ENCODE data around the gene ACYP2. TPM values are rescaled to one million over a fixed set of nuclear protein-coding genes. Genes with fewer than 3 reads are reported as not detected.

The ACYP2 gene
- total RNA-seq, 1 experiment from 2014 or later = 9.2 TPM

DNA sequence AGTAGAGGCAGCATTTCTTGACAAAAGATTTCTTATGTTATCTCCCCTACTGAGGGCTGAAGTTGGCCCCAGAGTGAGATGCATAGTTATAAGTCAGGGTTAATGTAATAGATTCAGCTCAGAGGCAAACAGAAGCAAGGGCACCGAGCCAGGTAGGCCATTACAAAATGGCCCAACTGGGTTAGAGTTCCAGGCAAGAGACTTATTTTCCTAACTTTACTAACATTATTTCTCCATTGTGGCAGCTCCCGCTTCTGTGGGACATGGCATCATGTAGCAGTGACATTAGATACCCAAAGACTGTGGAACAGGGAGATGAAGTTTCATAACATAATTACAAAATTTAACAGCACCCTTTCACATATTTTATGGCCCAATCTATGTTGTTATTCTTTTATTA is 113.5 kb downstream of the ACYP2 start:
- Histone ChIP-seq H3K27me3 (replicated peaks) (no peaks in the 10 kb centered on the region), H3K4me3 (no peak overlapping the region), H3K9me3 (replicated peaks) (no peaks in the 10 kb centered on the region), H3K27ac (no peak overlapping the region), H3K36me3 (no peaks in the 10 kb centered on the region), H3K4me1 (replicated peaks) (peaks cover under 1% of the 10 kb centered on the region; the same call in 1 of the 2 replicates)
- DNase-seq (ENCODE audit: low read depth in 1 of 2, low spot score in 2 of 2) = no peak

DNA sequence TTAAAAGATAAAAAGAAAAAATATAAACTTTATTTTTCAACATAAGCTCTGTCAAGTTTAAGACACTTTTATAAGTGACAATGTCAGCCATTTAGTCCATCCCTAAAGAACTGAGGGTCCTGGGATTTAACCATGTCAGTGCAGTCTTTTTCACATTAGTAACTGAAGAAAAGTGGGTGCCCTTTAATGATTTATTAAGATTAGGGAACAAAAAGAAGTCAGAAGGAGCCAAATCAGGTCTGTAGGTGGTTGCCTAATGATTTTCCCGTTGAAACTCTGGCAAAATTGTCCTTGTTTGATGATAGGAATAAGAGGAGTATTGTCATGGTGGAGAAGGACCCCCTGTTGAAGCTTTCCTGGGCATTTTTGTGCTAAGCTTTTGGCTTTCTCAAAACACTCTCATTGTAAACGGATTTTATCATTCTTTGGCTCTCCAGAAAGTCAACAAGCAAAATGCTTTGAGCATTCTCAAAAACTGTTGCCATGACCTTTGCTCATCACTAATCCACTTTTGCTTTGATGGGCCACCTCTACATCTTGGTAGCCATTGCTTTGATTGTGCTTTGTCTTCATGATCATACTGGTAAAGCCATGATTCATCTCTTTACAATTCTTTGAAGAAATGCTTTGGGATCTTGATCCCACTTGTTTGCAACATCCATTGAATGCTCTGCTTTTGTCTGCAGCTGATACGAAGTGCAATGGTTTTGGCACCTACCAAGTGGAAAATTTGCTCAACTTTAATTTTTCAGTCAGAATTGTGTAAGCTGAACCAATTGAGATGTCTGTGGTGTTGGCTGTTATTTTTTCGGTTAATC is 118.6 kb downstream of the ACYP2 start:
- DNase-seq (ENCODE audit: low read depth in 1 of 2, low spot score in 2 of 2) = no peak
- no peaks in the 10 kb centered on the region for H3K9me3 ChIP-seq (replicated peaks)
- no peak overlapping the region for H3K4me3 ChIP-seq
- H3K27me3 ChIP-seq (replicated peaks) = no peaks in the 10 kb centered on the region
- peaks cover 8% of the 10 kb centered on the region for H3K4me1 ChIP-seq (replicated peaks)
- H3K27ac ChIP-seq = no peak overlapping the region
- no peaks in the 10 kb centered on the region for H3K36me3 ChIP-seq

DNA sequence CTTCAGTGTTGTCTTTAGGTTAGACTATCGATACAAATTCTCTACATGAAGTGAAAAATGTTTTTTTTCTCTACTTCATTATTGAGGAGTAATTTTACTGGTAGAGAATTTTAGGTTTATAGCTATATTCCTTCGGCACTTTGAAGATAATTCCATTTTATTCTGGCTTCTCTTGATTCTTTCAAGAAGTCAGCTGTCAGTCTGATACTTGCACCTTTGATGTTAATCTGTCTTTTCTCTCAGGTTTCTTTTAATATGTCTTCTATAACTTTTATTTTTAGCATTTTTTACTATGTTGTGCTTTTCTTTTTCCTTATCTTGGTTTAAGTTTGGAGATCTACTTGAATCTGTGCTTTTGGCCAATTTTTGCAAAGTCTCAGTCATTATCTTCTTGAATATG is 122.0 kb downstream of the ACYP2 start:
- Histone ChIP-seq H3K27ac (no peak overlapping the region), H3K4me1 (replicated peaks) (peaks cover 26% of the 10 kb centered on the region), H3K36me3 (no peaks in the 10 kb centered on the region), H3K4me3 (no peak overlapping the region), H3K27me3 (replicated peaks) (no peaks in the 10 kb centered on the region), H3K9me3 (replicated peaks) (no peaks in the 10 kb centered on the region)
- DNase-seq (ENCODE audit: low read depth in 1 of 2, low spot score in 2 of 2) = no peak

DNA sequence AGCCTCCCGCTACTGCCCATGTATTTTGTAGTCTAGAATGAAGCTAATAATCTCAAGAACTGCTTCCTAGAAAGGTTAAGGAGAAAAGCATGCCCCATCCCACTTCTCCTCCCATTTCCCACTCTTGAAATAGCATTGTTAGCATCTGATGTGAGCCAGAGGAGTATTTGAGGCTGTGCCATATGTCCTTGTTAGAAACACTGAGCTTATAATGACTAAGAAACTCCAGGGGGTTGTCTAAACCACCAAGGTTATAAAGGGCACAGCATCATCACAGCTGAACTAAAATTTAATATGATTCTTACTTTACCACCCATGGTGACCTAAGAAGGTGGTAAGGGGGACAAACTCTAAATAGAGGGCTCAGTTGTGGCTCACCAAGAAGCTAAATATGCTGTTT is 124.0 kb downstream of the ACYP2 start:
- Histone ChIP-seq H3K9me3 (replicated peaks) (no peaks in the 10 kb centered on the region), H3K27me3 (replicated peaks) (no peaks in the 10 kb centered on the region), H3K4me1 (replicated peaks) (peaks cover 21% of the 10 kb centered on the region), H3K27ac (peak overlapping the region; percentile 21), H3K36me3 (no peaks in the 10 kb centered on the region), H3K4me3 (no peak overlapping the region)
- DNase-seq (ENCODE audit: low read depth in 1 of 2, low spot score in 2 of 2) = peak in 1 of 2 experiments; percentile 58

DNA sequence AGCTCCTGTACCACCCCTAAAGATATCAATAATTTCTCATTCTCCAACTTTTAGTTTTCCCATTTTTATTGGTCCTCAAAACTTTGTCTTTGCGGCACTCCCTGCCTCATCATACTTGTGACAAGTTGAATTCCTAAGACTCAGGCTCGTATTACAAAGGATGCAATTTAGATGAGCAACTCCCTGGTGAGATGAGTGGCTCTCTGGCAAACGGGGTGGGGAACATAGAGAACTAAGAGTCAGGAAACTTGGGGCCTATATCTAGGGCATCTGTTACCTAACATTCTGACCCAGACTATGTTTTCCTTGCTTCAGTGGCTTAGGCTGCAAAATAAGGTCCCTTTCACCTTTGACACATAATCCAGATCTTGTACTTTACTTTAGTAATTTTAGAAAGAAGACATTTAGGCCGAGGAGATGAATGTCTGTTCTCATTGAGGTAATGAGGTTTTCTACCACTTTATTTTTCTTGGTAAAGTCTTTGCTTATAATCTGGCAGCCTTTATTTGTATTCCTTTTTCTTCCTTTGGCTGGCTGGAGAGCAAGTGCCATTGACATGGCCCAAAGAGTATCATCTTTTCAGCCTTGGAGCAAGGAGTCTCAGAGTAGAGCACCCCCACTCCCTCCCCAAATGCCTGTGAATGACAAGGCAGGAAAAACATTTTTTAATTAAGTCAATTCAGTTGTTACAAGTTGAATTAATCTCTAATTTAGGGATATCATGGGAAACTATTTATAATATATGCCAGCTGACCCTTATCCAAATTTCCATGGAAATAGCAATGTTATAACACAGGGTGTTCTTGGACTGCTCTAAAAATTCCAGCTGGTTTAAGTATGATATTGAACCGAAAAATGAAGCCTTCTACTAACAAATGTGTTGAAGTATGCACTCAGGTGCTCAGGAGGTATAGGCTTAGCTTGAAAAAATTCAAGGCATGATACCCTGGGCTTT is 125.4 kb downstream of the ACYP2 start:
- H3K27me3 ChIP-seq (replicated peaks) = no peaks in the 10 kb centered on the region
- H3K4me3 ChIP-seq = no peak overlapping the region
- no peaks in the 10 kb centered on the region for H3K9me3 ChIP-seq (replicated peaks)
- peaks cover 31% of the 10 kb centered on the region for H3K4me1 ChIP-seq (replicated peaks)
- H3K27ac ChIP-seq = no peak overlapping the region
- H3K36me3 ChIP-seq = no peaks in the 10 kb centered on the region
- no peak for DNase-seq (ENCODE audit: low read depth in 1 of 2, low spot score in 2 of 2)

DNA sequence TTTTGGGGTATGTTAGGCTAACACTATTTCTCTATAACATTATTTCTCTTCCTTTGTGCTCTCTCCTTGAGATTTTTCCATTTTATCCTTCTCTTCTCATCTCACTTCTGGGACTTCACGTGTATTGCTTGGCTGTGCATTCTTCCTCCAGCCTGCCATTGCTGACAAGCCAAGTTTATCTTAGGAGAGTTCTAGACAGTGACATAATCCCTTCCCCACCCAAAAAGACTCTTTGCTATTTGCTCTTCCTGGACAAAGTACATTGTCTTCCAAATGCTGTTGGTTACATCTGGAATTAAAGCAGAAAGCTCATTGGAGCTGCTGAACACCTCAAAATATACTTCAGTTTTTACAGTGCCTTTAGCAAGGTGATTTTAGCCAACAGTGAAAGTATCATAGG is 131.7 kb downstream of the ACYP2 start:
- no peak for DNase-seq (ENCODE audit: low read depth in 1 of 2, low spot score in 2 of 2)
- Histone ChIP-seq H3K4me1 (replicated peaks) (peaks cover 19% of the 10 kb centered on the region), H3K27ac (no peak overlapping the region), H3K36me3 (no peaks in the 10 kb centered on the region), H3K4me3 (no peak overlapping the region), H3K9me3 (replicated peaks) (no peaks in the 10 kb centered on the region), H3K27me3 (replicated peaks) (no peaks in the 10 kb centered on the region)

DNA sequence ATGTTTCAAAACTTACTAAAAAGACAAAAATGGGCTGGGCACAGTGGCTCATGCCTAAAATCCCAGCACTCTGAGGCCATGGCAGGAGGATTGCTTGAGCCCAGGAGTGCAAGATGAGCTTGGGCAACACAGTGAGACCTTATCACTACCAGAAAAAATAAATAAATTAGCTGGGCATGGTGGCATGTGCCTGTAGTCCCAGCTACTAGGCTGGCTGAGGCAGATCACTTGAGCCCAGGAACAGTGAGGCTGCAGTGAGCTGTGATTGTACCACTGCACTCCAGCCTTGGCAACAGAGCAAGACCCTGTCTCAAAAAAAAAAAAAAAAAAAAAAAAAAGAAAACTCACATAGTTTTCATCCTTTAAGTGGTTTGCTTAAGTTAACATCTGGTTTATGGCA is 134.2 kb downstream of the ACYP2 start:
- Histone ChIP-seq H3K4me1 (replicated peaks) (peaks cover 19% of the 10 kb centered on the region), H3K9me3 (replicated peaks) (no peaks in the 10 kb centered on the region), H3K4me3 (no peak overlapping the region), H3K27me3 (replicated peaks) (no peaks in the 10 kb centered on the region), H3K27ac (no peak overlapping the region), H3K36me3 (no peaks in the 10 kb centered on the region)
- DNase-seq (ENCODE audit: low read depth in 1 of 2, low spot score in 2 of 2) = no peak

DNA sequence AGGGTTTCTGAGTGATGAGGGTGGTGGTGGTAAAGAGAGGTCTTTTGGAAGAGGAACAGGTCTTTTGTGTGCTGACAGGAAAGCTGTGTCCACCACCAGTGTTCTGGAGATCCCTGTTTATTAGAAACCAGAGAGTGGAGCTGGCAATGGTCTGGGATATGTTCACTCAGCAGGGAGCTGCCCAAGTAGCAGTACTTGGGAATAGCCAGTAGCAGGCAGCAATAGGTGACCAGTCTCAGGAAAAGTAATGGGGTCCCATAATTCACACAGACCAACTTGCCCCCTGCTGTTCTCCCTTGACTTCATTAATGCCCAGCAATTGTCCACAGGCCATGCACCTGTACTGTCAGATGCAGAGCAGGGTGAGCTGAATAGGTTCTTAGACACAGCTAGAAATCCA is 138.8 kb downstream of the ACYP2 start:
- no peaks in the 10 kb centered on the region for H3K27me3 ChIP-seq (replicated peaks)
- no peak overlapping the region for H3K27ac ChIP-seq
- no peaks in the 10 kb centered on the region for H3K36me3 ChIP-seq
- H3K4me1 ChIP-seq (replicated peaks) = peaks cover 14% of the 10 kb centered on the region
- DNase-seq (ENCODE audit: low read depth in 1 of 2, low spot score in 2 of 2) = no peak
- no peaks in the 10 kb centered on the region for H3K9me3 ChIP-seq (replicated peaks)
- no peak overlapping the region for H3K4me3 ChIP-seq

DNA sequence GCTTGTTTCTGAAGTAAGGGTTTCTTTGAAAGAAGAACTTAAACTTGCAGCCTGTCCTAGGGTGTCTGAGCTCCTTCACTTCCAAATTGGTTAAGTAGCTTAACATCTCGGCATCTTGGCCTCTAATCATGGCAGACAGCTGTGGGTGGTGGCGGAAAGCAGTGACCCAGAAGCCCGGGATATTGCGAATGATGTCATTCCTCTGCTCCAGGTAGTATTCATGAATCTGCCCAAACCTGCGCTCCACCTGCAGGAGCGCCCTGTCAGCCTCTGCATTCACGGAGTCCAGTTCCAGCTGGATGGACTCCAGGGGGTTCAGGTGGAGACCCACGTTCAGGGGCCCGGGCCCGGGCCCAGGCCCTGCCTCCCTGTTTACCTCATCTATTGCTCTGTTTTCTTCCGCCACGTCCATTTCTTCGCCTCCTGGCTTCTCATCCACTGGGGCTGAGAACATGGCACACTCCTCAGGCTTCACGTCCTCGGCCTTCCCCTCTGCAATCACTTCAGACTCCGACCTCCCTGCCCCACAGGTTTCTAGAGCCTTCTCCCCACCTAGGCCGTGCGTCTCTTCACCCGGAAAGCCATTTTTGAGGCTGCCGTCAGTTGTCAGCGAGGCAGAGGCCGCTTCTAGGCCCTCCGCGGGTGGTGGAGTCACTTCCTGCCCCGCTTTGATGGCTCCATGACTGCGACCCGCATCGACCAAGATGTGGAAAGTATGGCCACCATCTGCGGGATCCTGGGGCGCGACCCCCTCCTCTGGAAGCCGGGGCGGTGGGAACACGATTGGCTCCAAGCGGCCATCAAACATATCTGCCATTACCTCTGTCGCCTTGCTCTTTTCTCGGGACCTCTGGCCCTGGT is 140.0 kb downstream of the ACYP2 start:
- no peaks in the 10 kb centered on the region for H3K27me3 ChIP-seq (replicated peaks)
- no peaks in the 10 kb centered on the region for H3K9me3 ChIP-seq (replicated peaks)
- H3K36me3 ChIP-seq = no peaks in the 10 kb centered on the region
- H3K4me3 ChIP-seq = no peak overlapping the region
- peaks cover 24% of the 10 kb centered on the region for H3K4me1 ChIP-seq (replicated peaks)
- no peak overlapping the region for H3K27ac ChIP-seq
- no peak for DNase-seq (ENCODE audit: low read depth in 1 of 2, low spot score in 2 of 2)

DNA sequence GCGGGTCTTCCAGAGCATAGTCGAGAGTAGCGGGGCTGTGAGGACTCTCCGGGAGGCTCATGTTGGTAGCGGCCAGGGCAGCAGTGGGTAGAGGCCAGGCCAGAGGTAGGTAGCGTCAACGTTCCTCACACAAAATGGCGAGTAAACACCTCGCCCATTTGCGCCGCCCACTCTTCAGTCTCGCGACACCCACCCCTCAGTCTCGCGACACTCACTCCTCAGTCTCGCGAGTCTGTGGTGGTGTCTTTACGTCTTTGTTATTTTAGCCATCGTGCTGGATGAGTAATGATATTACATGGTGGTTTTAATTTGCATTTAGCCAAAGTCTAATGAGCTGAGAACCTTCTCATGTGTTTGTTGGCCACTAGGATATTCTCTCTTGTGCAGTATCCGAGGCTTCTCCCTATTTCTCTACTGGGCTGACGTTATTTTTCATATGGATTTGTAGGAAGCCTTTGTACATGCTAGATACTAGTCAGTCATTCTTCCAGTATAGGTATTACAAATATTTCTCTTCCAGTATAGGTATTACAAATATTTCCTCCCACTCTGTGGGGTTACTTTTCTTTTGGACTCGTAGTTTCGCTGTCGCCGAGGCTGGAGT is 140.8 kb downstream of the ACYP2 start, which contains the start of gene TSPYL6:
TSS of gene TSPYL6 (minus strand) at position 139 of the 604 bp plus-strand sequence. CDS start at position 61, 78 bp downstream.
- no peak for DNase-seq (ENCODE audit: low read depth in 1 of 2, low spot score in 2 of 2)
- Histone ChIP-seq H3K9me3 (replicated peaks) (no peaks in the 10 kb centered on the region), H3K27me3 (replicated peaks) (no peaks in the 10 kb centered on the region), H3K36me3 (no peaks in the 10 kb centered on the region), H3K4me1 (replicated peaks) (peaks cover 31% of the 10 kb centered on the region), H3K27ac (no peak within 1 kb of the TSS), H3K4me3 (no peak within 1 kb of the TSS)

DNA sequence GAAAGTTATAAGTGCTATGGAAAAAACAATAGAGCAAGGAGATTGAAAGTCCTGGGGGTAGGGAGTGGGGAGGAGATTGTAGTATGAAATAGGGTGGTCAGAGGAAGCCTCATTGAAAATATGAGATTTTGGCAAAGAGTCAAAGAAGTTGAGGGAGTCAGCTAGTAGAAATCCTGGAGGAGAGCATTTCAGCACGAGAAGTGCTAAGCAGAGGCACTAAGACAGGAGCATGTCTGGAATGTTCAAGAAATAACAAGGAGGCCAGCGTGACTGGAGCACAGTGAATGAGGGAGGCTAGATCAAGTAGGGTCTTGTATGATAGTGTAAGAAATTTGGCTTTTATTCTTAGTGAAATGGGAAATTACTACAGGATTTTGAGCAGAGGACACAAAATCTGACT is 142.8 kb downstream of the ACYP2 start:
- H3K4me1 ChIP-seq (replicated peaks) = peaks cover 38% of the 10 kb centered on the region
- DNase-seq (ENCODE audit: low read depth in 1 of 2, low spot score in 2 of 2) = no peak
- H3K27ac ChIP-seq = no peak overlapping the region
- H3K9me3 ChIP-seq (replicated peaks) = no peaks in the 10 kb centered on the region
- no peak overlapping the region for H3K4me3 ChIP-seq
- H3K27me3 ChIP-seq (replicated peaks) = no peaks in the 10 kb centered on the region
- H3K36me3 ChIP-seq = no peaks in the 10 kb centered on the region

DNA sequence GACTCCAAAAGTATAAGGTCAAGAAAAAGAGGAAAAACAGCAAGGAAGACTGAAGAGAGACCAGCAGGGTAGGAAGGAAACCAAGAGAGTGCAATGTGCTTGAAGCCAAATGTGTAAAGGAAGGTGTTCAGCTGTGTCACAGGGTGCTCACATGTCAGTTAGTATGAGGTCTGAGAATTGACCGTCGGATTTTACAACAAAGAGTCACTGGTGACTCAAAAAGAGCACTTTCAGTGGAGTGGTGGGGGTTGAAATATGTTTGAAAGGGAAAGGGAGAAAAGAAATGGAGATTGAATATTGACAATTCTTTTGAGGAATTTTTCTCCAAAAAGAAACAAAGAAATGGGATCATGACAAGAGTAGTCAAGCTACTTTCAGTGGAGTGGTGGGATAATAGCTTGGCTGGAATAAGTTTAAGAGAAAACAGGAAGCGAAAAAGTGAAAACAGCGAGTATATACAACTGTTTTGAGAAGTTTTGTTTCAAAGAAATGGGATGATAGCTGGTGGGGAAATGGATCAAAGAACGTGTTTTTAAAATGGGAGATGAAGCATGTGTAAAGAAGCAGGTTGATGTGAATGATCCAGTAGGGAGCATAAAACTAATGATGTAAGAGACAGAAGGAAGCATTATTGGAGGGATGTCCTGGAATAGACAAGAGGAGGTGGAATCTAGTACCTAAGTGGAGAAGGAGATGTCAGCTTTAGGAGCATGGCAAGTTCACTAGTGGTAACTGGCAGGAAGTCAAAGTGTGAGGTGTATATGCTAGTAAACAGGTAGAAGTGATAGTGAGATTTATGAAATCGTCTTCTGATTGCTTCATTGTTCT is 144.2 kb downstream of the ACYP2 start:
- DNase-seq (ENCODE audit: low read depth in 1 of 2, low spot score in 2 of 2) = no peak
- H3K27ac ChIP-seq = no peak overlapping the region
- H3K4me3 ChIP-seq = no peak overlapping the region

More for the DNA sequence above, 144.2 kb downstream of the ACYP2 start:
- Histone ChIP-seq H3K36me3 (no peaks in the 10 kb centered on the region), H3K27me3 (replicated peaks) (no peaks in the 10 kb centered on the region), H3K9me3 (replicated peaks) (no peaks in the 10 kb centered on the region), H3K4me1 (replicated peaks) (peaks cover 38% of the 10 kb centered on the region)
